Measurements from ENCODE around the gene CCNO. TPM values are rescaled to one million over a fixed set of nuclear protein-coding genes. Genes with fewer than 3 reads are reported as not detected.
A peak's percentile ranks its signal among the peaks of the same experiment; 100 is the strongest.

Gene CCNO
- total and polyA plus RNA-seq, 11 donors: 0.04 to 0.36 (median 0.23) TPM; not detected in 8

DNA sequence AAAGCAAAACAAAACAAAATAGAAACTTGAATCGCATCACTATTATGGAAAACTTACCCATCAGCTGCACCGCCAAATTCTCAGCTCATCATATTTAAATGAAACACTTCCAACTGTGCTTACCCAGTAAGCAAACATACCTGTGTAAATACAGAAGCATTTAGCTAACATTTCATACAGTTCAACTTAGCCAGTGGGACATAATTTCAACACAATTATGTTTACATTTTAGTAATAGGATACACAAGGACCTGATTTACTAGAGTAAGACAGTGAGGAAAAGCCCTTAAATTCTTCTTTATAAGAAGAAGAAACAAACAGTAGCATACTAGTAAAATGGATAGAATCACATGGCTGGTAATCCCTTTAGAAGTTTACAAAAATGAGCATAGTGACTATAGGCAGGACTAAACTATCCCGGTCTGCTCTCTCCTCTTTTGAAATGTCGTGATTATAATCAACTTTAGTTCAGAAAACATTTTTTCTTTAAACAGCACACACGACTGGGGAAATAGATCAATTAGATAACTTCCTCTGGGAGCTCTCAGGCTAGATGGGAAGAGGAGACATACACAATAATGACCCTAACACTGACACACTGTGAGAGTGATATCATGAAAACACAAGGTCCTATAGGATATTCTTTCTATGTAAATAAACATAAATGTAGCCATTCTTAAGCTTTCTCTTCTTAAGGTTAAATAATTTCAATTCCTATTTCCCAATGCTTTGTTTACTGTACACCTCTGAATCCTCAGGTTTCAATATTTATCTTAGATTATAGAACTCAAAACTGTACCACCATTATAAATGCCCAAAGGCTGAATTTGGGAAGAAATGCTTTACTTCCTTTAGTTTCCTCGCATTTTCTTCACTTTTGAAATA lies 44.5 kb downstream of the CCNO start:
- H3K36me3 ChIP-seq: no peaks in the 10 kb centered on the region
- WGBS, 4 donors: 64 to 68% (median 67%) methylated on average over 6 of the region's 6 CpGs
- no peak overlapping the region for H3K4me3 ChIP-seq
- H3K27ac ChIP-seq: no peak overlapping the region
- intact Hi-C loops (cut with DNase I): no loop called here
- H3K9me3 ChIP-seq: peaks cover 0 to 1% (median 0%) of the 10 kb centered on the region in 12 donors
- H3K4me1 ChIP-seq: no peaks in the 10 kb centered on the region
- TF ChIP-seq, protein P1, sequence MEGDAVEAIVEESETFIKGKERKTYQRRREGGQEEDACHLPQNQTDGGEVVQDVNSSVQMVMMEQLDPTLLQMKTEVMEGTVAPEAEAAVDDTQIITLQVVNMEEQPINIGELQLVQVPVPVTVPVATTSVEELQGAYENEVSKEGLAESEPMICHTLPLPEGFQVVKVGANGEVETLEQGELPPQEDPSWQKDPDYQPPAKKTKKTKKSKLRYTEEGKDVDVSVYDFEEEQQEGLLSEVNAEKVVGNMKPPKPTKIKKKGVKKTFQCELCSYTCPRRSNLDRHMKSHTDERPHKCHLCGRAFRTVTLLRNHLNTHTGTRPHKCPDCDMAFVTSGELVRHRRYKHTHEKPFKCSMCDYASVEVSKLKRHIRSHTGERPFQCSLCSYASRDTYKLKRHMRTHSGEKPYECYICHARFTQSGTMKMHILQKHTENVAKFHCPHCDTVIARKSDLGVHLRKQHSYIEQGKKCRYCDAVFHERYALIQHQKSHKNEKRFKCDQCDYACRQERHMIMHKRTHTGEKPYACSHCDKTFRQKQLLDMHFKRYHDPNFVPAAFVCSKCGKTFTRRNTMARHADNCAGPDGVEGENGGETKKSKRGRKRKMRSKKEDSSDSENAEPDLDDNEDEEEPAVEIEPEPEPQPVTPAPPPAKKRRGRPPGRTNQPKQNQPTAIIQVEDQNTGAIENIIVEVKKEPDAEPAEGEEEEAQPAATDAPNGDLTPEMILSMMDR (IDR thresholded peaks at IDR 0.05): no peak
- no peak for TF ChIP-seq POLR2A (IDR thresholded peaks at IDR 0.05)
- ATAC-seq: no peak
- peaks cover 0 to 93% (median 50%) of the 10 kb centered on the region in 9 donors for H3K27me3 ChIP-seq
- no peak for DNase-seq

DNA sequence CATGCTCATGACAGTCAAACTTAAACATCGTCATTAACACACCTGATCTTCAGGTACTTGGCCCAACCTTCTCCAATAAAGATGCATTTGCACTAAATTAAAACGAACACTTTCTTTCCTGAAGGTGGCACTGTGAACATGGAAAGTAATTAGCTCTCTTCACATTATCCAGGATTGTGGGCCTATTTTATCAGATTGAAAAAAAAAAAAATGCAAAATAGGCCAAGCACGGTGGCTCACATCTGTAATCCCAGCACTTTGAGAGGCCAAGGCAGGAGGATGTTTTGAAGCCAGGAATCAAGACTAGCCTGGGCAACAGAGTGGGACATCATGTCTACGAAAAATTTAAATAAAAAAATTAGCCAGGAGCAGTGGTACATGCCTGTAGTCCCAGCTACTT lies 46.0 kb downstream of the CCNO start:
- TF ChIP-seq POLR2A (IDR thresholded peaks at IDR 0.05): no peak
- TF ChIP-seq, protein P1 (IDR thresholded peaks at IDR 0.05): peak in 1 of 12 donors; percentile 5
- 53 to 61% (median 58%) methylated on average over 4 of the region's 4 CpGs for WGBS, 4 donors
- no peak for DNase-seq
- intact Hi-C loops (cut with DNase I): no loop called here
- peaks cover 0 to 94% (median 53%) of the 10 kb centered on the region in 9 donors for H3K27me3 ChIP-seq
- no peaks in the 10 kb centered on the region for H3K4me1 ChIP-seq
- no peak overlapping the region for H3K27ac ChIP-seq
- H3K4me3 ChIP-seq: no peak overlapping the region
- ATAC-seq: no peak
- peaks cover 0 to 9% (median 0%) of the 10 kb centered on the region in 12 donors for H3K9me3 ChIP-seq
- no peaks in the 10 kb centered on the region for H3K36me3 ChIP-seq

Other genes starting within 250 kb of the CCNO start
- gene ESM1, start 248.0 kb downstream of the CCNO start, total RNA-seq: 1 to 10 TPM in 2 of 9 donors, under 1 TPM in 3, not detected in 4; 0.23 to 3.8 (median 0.72) TPM
- under 1 TPM in 1 of 2 donors, not detected in 1; 0.82 TPM for gene ESM1, start 248.0 kb downstream of the CCNO start, polyA plus RNA-seq
- 1 to 10 TPM in 2 of 9 donors, under 1 TPM in 3, not detected in 4; 0.35 to 6.3 (median 0.55) TPM for gene GZMK, start 209.4 kb downstream of the CCNO start, total RNA-seq
- under 1 TPM; 0.21 to 0.42 TPM for gene GZMK, start 209.4 kb downstream of the CCNO start, polyA plus RNA-seq
- 10 to 100 TPM in 1 of 9 donors, 1 to 10 TPM in 2, under 1 TPM in 4, not detected in 2; 0.23 to 17.9 (median 0.61) TPM for gene GZMA, start 131.0 kb downstream of the CCNO start, total RNA-seq
- gene GZMA, start 131.0 kb downstream of the CCNO start, polyA plus RNA-seq: 1 to 10 TPM in 1 of 2 donors, under 1 TPM in 1; 0.42 to 1.3 TPM
- gene GPX8, start 73.4 kb downstream of the CCNO start, total RNA-seq: 10 to 100 TPM in 2 of 9 donors, 1 to 10 TPM in 7; 3.9 to 16.1 (median 5.1) TPM
- 10 to 100 TPM in 1 of 2 donors, 1 to 10 TPM in 1; 4.0 to 12.2 TPM for gene GPX8, start 73.4 kb downstream of the CCNO start, polyA plus RNA-seq
- not detected for gene CDC20B, start 60.4 kb downstream of the CCNO start, total RNA-seq
- not detected for gene CDC20B, start 60.4 kb downstream of the CCNO start, polyA plus RNA-seq
- not detected for gene MCIDAS, start 6.3 kb downstream of the CCNO start, total RNA-seq
- gene MCIDAS, start 6.3 kb downstream of the CCNO start, polyA plus RNA-seq: not detected
- gene DHX29, start 74.1 kb upstream of the CCNO start, total RNA-seq: 10 to 100 TPM; 18.4 to 26.8 (median 22.3) TPM
- 10 to 100 TPM in 1 of 2 donors, 1 to 10 TPM in 1; 5.1 to 20.8 TPM for gene DHX29, start 74.1 kb upstream of the CCNO start, polyA plus RNA-seq
- gene MTREX, start 74.4 kb upstream of the CCNO start, total RNA-seq: 10 to 100 TPM; 49.6 to 68.8 (median 58.0) TPM
- gene MTREX, start 74.4 kb upstream of the CCNO start, polyA plus RNA-seq: 10 to 100 TPM; 18.4 to 34.3 TPM